ENCODE data around the gene ZNF804B. TPM values are rescaled to one million over a fixed set of nuclear protein-coding genes. Genes with fewer than 3 reads are reported as not detected.

The ZNF804B gene
- total RNA-seq, 1 experiment from 2014 or later: not detected

GRCh38 chr7:88845091-88845490 lies 85.6 kb downstream of the ZNF804B start:
- Histone ChIP-seq H4K20me1 (ENCODE audit: low read length) (no peaks in the 10 kb centered on the region), H3F3A (ENCODE audit: low read length, unreplicated experiment) (no peaks in the 10 kb centered on the region), H2AFZ (ENCODE audit: low read length) (no peak overlapping the region), H3K4me2 (ENCODE audit: low read length) (no peak overlapping the region), H3K27ac (ENCODE audit: low read length) (no peak overlapping the region), H3K4me3 (ENCODE audit: low read length) (no peak overlapping the region), H3K9ac (ENCODE audit: low read length) (no peak overlapping the region), H3K79me2 (ENCODE audit: low read length) (no peaks in the 10 kb centered on the region), H3K27me3 (ENCODE audit: low read length) (no peaks in the 10 kb centered on the region), H3K36me3 (ENCODE audit: low read depth, low read length) (no peaks in the 10 kb centered on the region), H3K9me2 (replicated peaks; ENCODE audit: low read length) (no peaks in the 10 kb centered on the region), H3K9me3 (ENCODE audit: low read length) (no peaks in the 10 kb centered on the region), H3K4me1 (ENCODE audit: insufficient read depth, low read length) (no peaks in the 10 kb centered on the region)
- TF ChIP-seq EZH2 (IDR thresholded peaks at IDR 0.05; ENCODE audit: low read length, unreplicated experiment) (no peak), EZH2phosphoT487 (IDR thresholded peaks at IDR 0.05; ENCODE audit: borderline replicate concordance, low read length) (no peak)
- TF ChIP-seq, protein P1, sequence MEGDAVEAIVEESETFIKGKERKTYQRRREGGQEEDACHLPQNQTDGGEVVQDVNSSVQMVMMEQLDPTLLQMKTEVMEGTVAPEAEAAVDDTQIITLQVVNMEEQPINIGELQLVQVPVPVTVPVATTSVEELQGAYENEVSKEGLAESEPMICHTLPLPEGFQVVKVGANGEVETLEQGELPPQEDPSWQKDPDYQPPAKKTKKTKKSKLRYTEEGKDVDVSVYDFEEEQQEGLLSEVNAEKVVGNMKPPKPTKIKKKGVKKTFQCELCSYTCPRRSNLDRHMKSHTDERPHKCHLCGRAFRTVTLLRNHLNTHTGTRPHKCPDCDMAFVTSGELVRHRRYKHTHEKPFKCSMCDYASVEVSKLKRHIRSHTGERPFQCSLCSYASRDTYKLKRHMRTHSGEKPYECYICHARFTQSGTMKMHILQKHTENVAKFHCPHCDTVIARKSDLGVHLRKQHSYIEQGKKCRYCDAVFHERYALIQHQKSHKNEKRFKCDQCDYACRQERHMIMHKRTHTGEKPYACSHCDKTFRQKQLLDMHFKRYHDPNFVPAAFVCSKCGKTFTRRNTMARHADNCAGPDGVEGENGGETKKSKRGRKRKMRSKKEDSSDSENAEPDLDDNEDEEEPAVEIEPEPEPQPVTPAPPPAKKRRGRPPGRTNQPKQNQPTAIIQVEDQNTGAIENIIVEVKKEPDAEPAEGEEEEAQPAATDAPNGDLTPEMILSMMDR (conservative IDR thresholded peaks at IDR 0.05; ENCODE audit: low read depth, low read length): no peak
- intact Hi-C loops (cut with micrococcal nuclease): no loop called here
- ChIA-PET CTCF (no interaction called here), POLR2A (ENCODE audit: unreplicated experiment) (no interaction called here)
- BruUV-seq (replicated peaks): no TSS peak
- no peak for ATAC-seq
- DNase-seq: no peak

DNA sequence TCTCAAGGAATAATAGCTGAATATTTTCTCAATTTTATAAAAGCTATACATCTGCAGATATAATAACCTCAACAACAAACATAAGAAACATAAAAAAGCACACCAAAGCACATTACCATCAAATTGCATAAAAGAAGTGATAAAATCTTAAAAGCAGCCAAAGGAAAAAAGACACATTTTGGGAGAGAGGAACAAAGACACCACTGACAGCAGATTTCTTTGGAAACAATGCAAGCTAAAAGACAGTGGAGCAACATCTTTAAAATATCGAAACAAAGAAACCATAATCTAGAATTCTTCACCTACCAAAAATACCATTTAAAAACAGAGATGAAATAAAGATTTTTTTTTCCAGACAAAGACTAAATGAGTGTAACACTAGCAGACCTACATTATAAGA lies 91.7 kb downstream of the ZNF804B start:
- TF ChIP-seq EZH2phosphoT487 (IDR thresholded peaks at IDR 0.05; ENCODE audit: borderline replicate concordance, low read length): no peak
- TF ChIP-seq, protein P1 (conservative IDR thresholded peaks at IDR 0.05; ENCODE audit: low read depth, low read length): no peak
- no peak for TF ChIP-seq EZH2 (IDR thresholded peaks at IDR 0.05; ENCODE audit: low read length, unreplicated experiment)
- POLR2A ChIA-PET (ENCODE audit: unreplicated experiment): no interaction called here

GRCh38 chr7:88859288-88859687 lies 99.8 kb downstream of the ZNF804B start:
- Histone ChIP-seq H3K27ac (ENCODE audit: low read length) (no peak overlapping the region), H3K9me3 (ENCODE audit: low read length) (no peaks in the 10 kb centered on the region), H3K4me1 (ENCODE audit: insufficient read depth, low read length) (no peaks in the 10 kb centered on the region), H3K79me2 (ENCODE audit: low read length) (no peaks in the 10 kb centered on the region), H2AFZ (ENCODE audit: low read length) (no peak overlapping the region), H3K4me3 (ENCODE audit: low read length) (no peak overlapping the region), H3K27me3 (ENCODE audit: low read length) (no peaks in the 10 kb centered on the region), H3K36me3 (ENCODE audit: low read depth, low read length) (no peaks in the 10 kb centered on the region), H3K4me2 (ENCODE audit: low read length) (no peak overlapping the region), H4K20me1 (ENCODE audit: low read length) (no peaks in the 10 kb centered on the region), H3K9me2 (replicated peaks; ENCODE audit: low read length) (no peaks in the 10 kb centered on the region), H3K9ac (ENCODE audit: low read length) (no peak overlapping the region), H3F3A (ENCODE audit: low read length, unreplicated experiment) (no peaks in the 10 kb centered on the region)
- ChIA-PET POLR2A (ENCODE audit: unreplicated experiment) (no interaction called here), CTCF (no interaction called here)
- no peak for ATAC-seq
- intact Hi-C loops (cut with micrococcal nuclease): no loop called here
- TF ChIP-seq, protein P1 (conservative IDR thresholded peaks at IDR 0.05; ENCODE audit: low read depth, low read length): no peak
- TF ChIP-seq EZH2 (IDR thresholded peaks at IDR 0.05; ENCODE audit: low read length, unreplicated experiment): no peak
- no peak for TF ChIP-seq EZH2phosphoT487 (IDR thresholded peaks at IDR 0.05; ENCODE audit: borderline replicate concordance, low read length)
- no TSS peak for BruUV-seq (replicated peaks)
- no peak for DNase-seq

More for the DNA sequence above, 91.7 kb downstream of the ZNF804B start:
- CTCF ChIA-PET: no interaction called here
- ATAC-seq: no peak
- intact Hi-C loops (cut with micrococcal nuclease): no loop called here
- Histone ChIP-seq H3K27ac (ENCODE audit: low read length) (no peak overlapping the region), H3K4me3 (ENCODE audit: low read length) (no peak overlapping the region), H3K9me3 (ENCODE audit: low read length) (no peaks in the 10 kb centered on the region), H3F3A (ENCODE audit: low read length, unreplicated experiment) (no peaks in the 10 kb centered on the region), H3K9ac (ENCODE audit: low read length) (no peak overlapping the region), H3K4me1 (ENCODE audit: insufficient read depth, low read length) (no peaks in the 10 kb centered on the region), H4K20me1 (ENCODE audit: low read length) (no peaks in the 10 kb centered on the region), H3K4me2 (ENCODE audit: low read length) (no peak overlapping the region), H3K79me2 (ENCODE audit: low read length) (no peaks in the 10 kb centered on the region), H2AFZ (ENCODE audit: low read length) (no peak overlapping the region), H3K36me3 (ENCODE audit: low read depth, low read length) (no peaks in the 10 kb centered on the region), H3K9me2 (replicated peaks; ENCODE audit: low read length) (no peaks in the 10 kb centered on the region), H3K27me3 (ENCODE audit: low read length) (no peaks in the 10 kb centered on the region)
- no peak for DNase-seq
- BruUV-seq (replicated peaks): no TSS peak
